Chondrocyte (in vitro differentiated cells): ENCODE measurements around the gene SPTSSA. TPM values are rescaled to one million over a fixed set of nuclear protein-coding genes. Genes with fewer than 3 reads are reported as not detected.

ENCODE experiments used
- DNase-seq: peaks from one replicate; pipeline ENCODE4 v3.0.0; 2021; ENCODE audit warnings: mixed read lengths, low spot score
- H3K27ac Mint-ChIP-seq: one replicate; pipeline ENCODE4 v1.8.0; 2021; ENCODE audit warnings: mild to moderate bottlenecking, moderate library complexity, mixed read lengths; ENCODE audit not compliant: unreplicated experiment
- H3K27me3 Mint-ChIP-seq: 2 replicates; pipeline ENCODE4 v1.8.0; 2021; ENCODE audit warnings: low read depth, mixed read lengths
- H3K36me3 Mint-ChIP-seq: 2 replicates; pipeline ENCODE4 v1.8.0; 2021; ENCODE audit warnings: low read depth, mixed read lengths
- H3K4me1 Mint-ChIP-seq: 2 replicates; pipeline ENCODE4 v1.8.0; 2021; ENCODE audit warnings: low read depth, mild to moderate bottlenecking, mixed read lengths
- H3K4me3 Mint-ChIP-seq: one replicate; pipeline ENCODE4 v1.8.0; 2021; ENCODE audit warnings: mild to moderate bottlenecking, moderate library complexity, mixed read lengths; ENCODE audit not compliant: unreplicated experiment
- H3K9me3 Mint-ChIP-seq: 2 replicates; pipeline ENCODE4 v1.8.0; 2021; ENCODE audit warnings: low read depth, mixed read lengths
- CTCF ChIP-seq: fragments of 200-600 bp; sonication (generic); IDR thresholded peaks from 2 replicates; pipeline ENCODE4 v1.5.0; 2021; ENCODE audit warnings: antibody characterized with exemption, mild to moderate bottlenecking, moderate library complexity
- total RNA-seq: library from RNA; stranded (reverse); gene quantifications from 3 replicates; pipeline ENCODE4 v1.2.1, GENCODE V29; 2021

The SPTSSA gene
- total RNA-seq, 1 donor from 2014 or later, result 19.1 TPM

- Mint-ChIP-seq H3K36me3 (no peaks in the 10 kb centered on the region), H3K27me3 (no peaks in the 10 kb centered on the region), H3K27ac (no peak overlapping the region), H3K4me3 (no peak overlapping the region), H3K4me1 (peaks cover 4% of the 10 kb centered on the region), H3K9me3 (no peaks in the 10 kb centered on the region)
- DNase-seq, result no peak
- TF ChIP-seq CTCF, result no peak
These were observed 27.3 kb upstream of the SPTSSA start for GRCh38 chr14:34489324-34489723.

GRCh38 chr14:34488528-34488927, 26.5 kb upstream of the SPTSSA start:
- H3K9me3 Mint-ChIP-seq, result no peaks in the 10 kb centered on the region
- no peaks in the 10 kb centered on the region for H3K27me3 Mint-ChIP-seq
- peaks cover 4% of the 10 kb centered on the region for H3K4me1 Mint-ChIP-seq
- DNase-seq, result no peak
- H3K27ac Mint-ChIP-seq, result no peak overlapping the region
- no peak for TF ChIP-seq CTCF
- H3K4me3 Mint-ChIP-seq, result no peak overlapping the region
- no peaks in the 10 kb centered on the region for H3K36me3 Mint-ChIP-seq

- no peak overlapping the region for H3K4me3 Mint-ChIP-seq
- DNase-seq, result no peak
- H3K27ac Mint-ChIP-seq, result no peak overlapping the region
- H3K4me1 Mint-ChIP-seq, result no peaks in the 10 kb centered on the region
- H3K9me3 Mint-ChIP-seq, result no peaks in the 10 kb centered on the region
- no peak for TF ChIP-seq CTCF
- no peaks in the 10 kb centered on the region for H3K27me3 Mint-ChIP-seq
- H3K36me3 Mint-ChIP-seq, result no peaks in the 10 kb centered on the region
These were observed 22.7 kb upstream of the SPTSSA start for GRCh38 chr14:34484726-34485125.

GRCh38 chr14:34482463-34482862, 20.4 kb upstream of the SPTSSA start:
- Mint-ChIP-seq H3K9me3 (no peaks in the 10 kb centered on the region), H3K4me3 (no peak overlapping the region), H3K36me3 (no peaks in the 10 kb centered on the region), H3K27me3 (no peaks in the 10 kb centered on the region), H3K27ac (no peak overlapping the region), H3K4me1 (no peaks in the 10 kb centered on the region)
- DNase-seq, result no peak
- no peak for TF ChIP-seq CTCF

- Mint-ChIP-seq H3K9me3 (no peaks in the 10 kb centered on the region), H3K4me1 (no peaks in the 10 kb centered on the region), H3K4me3 (no peak overlapping the region), H3K27me3 (no peaks in the 10 kb centered on the region), H3K27ac (no peak overlapping the region), H3K36me3 (no peaks in the 10 kb centered on the region)
- DNase-seq, result no peak
- no peak for TF ChIP-seq CTCF
These were observed 17.7 kb upstream of the SPTSSA start for GRCh38 chr14:34479694-34480093.
